Uterus (tissue), 2 donors: ENCODE measurements around the gene FASTK.

Source experiments
- CTCF ChIP-seq, 4 experiments: fragments of 200-600 bp in 2 of 4; fragments of 450-650 bp in 2 of 4; sonication (generic) in 2 of 4; IDR thresholded peaks; one replicate each; pipeline ENCODE4 v1.5.1; 2016 to 2019; ENCODE audit warnings: antibody characterized with exemption in 4 of 4, mild to moderate bottlenecking in 2 of 4, moderate library complexity in 1 of 4
- POLR2A ChIP-seq, 2 donors: fragments of 450-650 bp; IDR thresholded peaks; one replicate each; pipeline ENCODE4 v1.6.1; 2016; ENCODE audit warnings: antibody characterized with exemption in 2 of 2, mild to moderate bottlenecking in 1 of 2, moderate library complexity in 1 of 2

GRCh38 chr7:151060416-151061212, 20.0 kb downstream of the FASTK start:
- TF ChIP-seq CTCF (IDR thresholded peaks at IDR 0.05) (no peak), POLR2A (IDR thresholded peaks at IDR 0.05) (no peak)
